NT2/D1 (cell line): Measurements from ENCODE around the gene ULBP3.

Experiments
- SUZ12 ChIP-seq: IDR thresholded peaks from 2 replicates; pipeline ENCODE4 v1.6.1; 2011; ENCODE audit not compliant: insufficient read length, insufficient read depth; ENCODE audit errors: extremely low read depth
- YY1 ChIP-seq: IDR thresholded peaks from 2 replicates; pipeline ENCODE4 v1.6.1; 2011; ENCODE audit not compliant: insufficient read length, insufficient read depth
- ZNF274 ChIP-seq: IDR thresholded peaks from 2 replicates; pipeline ENCODE4 v1.6.1; 2011; ENCODE audit warnings: mild to moderate bottlenecking, low read depth, low read length

GRCh38 chr6:150068151-150068550 lies 770 bp downstream of the ULBP3 start:
- TF ChIP-seq YY1 (no peak), SUZ12 (no peak), ZNF274 (no peak)
